CD14-positive monocyte (primary cell): ENCODE measurements around the gene ARSB. TPM values are rescaled to one million over a fixed set of nuclear protein-coding genes. Genes with fewer than 3 reads are reported as not detected.

Experiments used
- DNase-seq, 3 donors: peaks; one replicate each; pipeline ENCODE4 v3.0.0-alpha.2; 2011 to 2022
- H2AFZ ChIP-seq: 2 replicates; pipeline ENCODE4 v1.6.0; 2012; ENCODE audit warnings: mild to moderate bottlenecking, low read depth, low read length, inconsistent platforms; ENCODE audit not compliant: insufficient read depth, poor library complexity, severe bottlenecking
- H3K27ac ChIP-seq, 2 donors: 1 replicate in 1 of 2; 2 replicates in 1 of 2; pipeline ENCODE4 v1.5.1; 2012 to 2013; ENCODE audit warnings: low read length in 2 of 2, control low read depth in 1 of 2, inconsistent platforms in 1 of 2, low read depth in 1 of 2, mild to moderate bottlenecking in 1 of 2
- H3K27me3 ChIP-seq, 2 donors: one replicate each; pipeline versions ENCODE4 v1.6.0 to v1.6.1; 2011 to 2013; ENCODE audit warnings: low read length in 2 of 2; ENCODE audit not compliant: control insufficient read depth in 2 of 2, insufficient read depth in 2 of 2
- H3K36me3 ChIP-seq, 2 donors: replicated peaks in 1 of 2; 1 replicate in 1 of 2; 2 replicates in 1 of 2; pipeline versions ENCODE4 v1.5.1 to v1.6.1; 2012 to 2013; ENCODE audit warnings: low read length in 2 of 2, control low read depth in 1 of 2, inconsistent platforms in 1 of 2, mild to moderate bottlenecking in 1 of 2; ENCODE audit not compliant: insufficient read depth in 2 of 2, control insufficient read depth in 1 of 2
- H3K4me1 ChIP-seq, 2 donors: 1 replicate in 1 of 2; 2 replicates in 1 of 2; pipeline versions ENCODE4 v1.5.1 to v1.6.1; 2012 to 2013; ENCODE audit warnings: low read length in 2 of 2, control low read depth in 1 of 2, inconsistent platforms in 1 of 2, mild to moderate bottlenecking in 1 of 2, moderate library complexity in 1 of 2; ENCODE audit not compliant: insufficient read depth in 2 of 2, control insufficient read depth in 1 of 2
- H3K4me2 ChIP-seq: replicated peaks from 2 replicates; pipeline ENCODE3; 2012; ENCODE audit warnings: low read length, moderate library complexity, mild to moderate bottlenecking; ENCODE audit not compliant: poor library complexity, severe bottlenecking; ENCODE audit errors: extremely low read depth
- H3K4me3 ChIP-seq, 3 experiments: fragments of 200-600 bp in 1 of 3; sonication (generic) in 1 of 3; replicated peaks in 1 of 3; 1 replicate in 2 of 3; 2 replicates in 1 of 3; pipeline ENCODE4 v1.5.1; 2011 to 2013; ENCODE audit warnings: low read length in 3 of 3, mild to moderate bottlenecking in 3 of 3, control low read depth in 2 of 3, low read depth in 2 of 3, inconsistent platforms in 1 of 3, moderate library complexity in 1 of 3
- H3K79me2 ChIP-seq: 2 replicates; pipeline ENCODE4 v1.6.0; 2012; ENCODE audit warnings: mild to moderate bottlenecking, control low read depth, inconsistent platforms, low read length, moderate library complexity; ENCODE audit not compliant: insufficient read depth
- H3K9ac ChIP-seq: 2 replicates; pipeline ENCODE4 v1.6.0; 2017; ENCODE audit warnings: low read length, mild to moderate bottlenecking; ENCODE audit not compliant: insufficient read depth, poor library complexity, severe bottlenecking
- H3K9me3 ChIP-seq, 2 donors: replicated peaks in 1 of 2; 1 replicate in 1 of 2; 2 replicates in 1 of 2; pipeline versions ENCODE4 v1.5.1 to v1.6.1; 2012 to 2013; ENCODE audit warnings: low read length in 2 of 2, control low read depth in 1 of 2; ENCODE audit not compliant: control insufficient read depth in 1 of 2, insufficient read depth in 1 of 2
- H4K20me1 ChIP-seq: 2 replicates; pipeline ENCODE4 v1.6.0; 2012; ENCODE audit warnings: mild to moderate bottlenecking, low read length, control low read depth, moderate library complexity; ENCODE audit not compliant: insufficient read depth
- H3K27ac Mint-ChIP-seq, 7 donors: one replicate each; pipeline ENCODE4 v1.8.0; 2020; ENCODE audit warnings: mild to moderate bottlenecking in 7 of 7, mixed read lengths in 7 of 7, moderate library complexity in 6 of 7, inconsistent platforms in 2 of 7
- H3K27me3 Mint-ChIP-seq, 3 donors: one replicate each; pipeline ENCODE4 v1.8.0; 2021 to 2022; ENCODE audit warnings: low read depth in 3 of 3, mild to moderate bottlenecking in 3 of 3, mixed read lengths in 3 of 3, moderate library complexity in 3 of 3, inconsistent platforms in 1 of 3
- H3K36me3 Mint-ChIP-seq, 2 donors: one replicate each; pipeline ENCODE4 v1.8.0; 2020; ENCODE audit warnings: mixed read lengths in 2 of 2, inconsistent platforms in 1 of 2, mild to moderate bottlenecking in 1 of 2
- H3K4me1 Mint-ChIP-seq: one replicate; pipeline ENCODE4 v1.8.0; 2020; ENCODE audit warnings: mild to moderate bottlenecking, mixed read lengths
- H3K4me3 Mint-ChIP-seq, 2 donors: one replicate each; pipeline ENCODE4 v1.8.0; 2020; ENCODE audit warnings: mild to moderate bottlenecking in 2 of 2, mixed read lengths in 2 of 2, moderate library complexity in 1 of 2
- H3K9me3 Mint-ChIP-seq, 7 donors: one replicate each; pipeline ENCODE4 v1.8.0; 2020 to 2022; ENCODE audit warnings: mixed read lengths in 7 of 7, mild to moderate bottlenecking in 6 of 7, moderate library complexity in 6 of 7, inconsistent platforms in 2 of 7
- CTCF ChIP-seq: fragments of 200-600 bp; IDR thresholded peaks from one replicate; pipeline ENCODE4 v1.8.0; 2022; ENCODE audit warnings: antibody characterized with exemption, mild to moderate bottlenecking
- WGBS: methylation state at CpG from one replicate; pipeline ENCODE4 v1.1.5; 2013; ENCODE audit warnings: missing lambda C conversion rate; ENCODE audit not compliant: insufficient coverage; 5-methylcytosine and 5-hydroxymethylcytosine counted together
- intact Hi-C, 2 donors: fragments of 100-400 bp; cut with micrococcal nuclease; formaldehyde crosslinking; loops; one replicate each; pipeline versions ENCODE4 v1.15.0 to v1.15.1; 2023
- polyA plus RNA-seq, 3 donors: library from polyadenylated mRNA; depleted of rRNA in 1 of 3; unstranded in 2 of 3; stranded (reverse) in 1 of 3; fragments of 300-500 nt in 2 of 3; fragments of >200 nt in 1 of 3; fragmentation: Illumina TruSeq in 2 of 3; gene quantifications; 1 replicate in 2 of 3; 2 replicates in 1 of 3; pipeline ENCODE4 v1.2.3, GENCODE V29; 2012 to 2021

Gene ARSB
- polyA plus RNA-seq, 3 donors: 18.0 to 28.7 (median 18.1) TPM

DNA sequence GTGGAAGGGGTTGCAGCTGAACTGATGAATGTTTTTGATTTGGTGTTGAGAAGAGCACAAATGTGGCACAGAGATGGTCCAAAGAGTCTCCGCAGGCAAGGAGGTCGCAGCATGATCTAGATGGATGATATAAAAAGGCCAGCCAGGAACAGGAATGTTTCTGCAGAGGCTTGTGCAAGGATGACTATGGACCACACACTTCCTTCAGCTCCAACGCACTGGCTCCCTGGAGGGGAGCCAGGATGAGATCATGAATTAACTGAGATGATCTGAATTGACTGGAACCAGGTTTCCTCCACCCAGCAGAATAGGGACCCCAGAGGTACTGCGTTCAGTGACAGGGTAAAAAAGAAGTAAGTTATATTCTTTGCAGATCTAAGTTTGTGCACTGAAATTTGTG is 89.0 kb downstream of the ARSB start:
- no peak for DNase-seq
- Mint-ChIP-seq H3K4me1 (peaks cover 9% of the 10 kb centered on the region), H3K27me3 (no peaks in the 10 kb centered on the region), H3K9me3 (peaks cover 5 to 12% (median 10%) of the 10 kb centered on the region in 7 donors), H3K27ac (no peak overlapping the region), H3K4me3 (no peak overlapping the region), H3K36me3 (peaks cover 23 to 31% of the 10 kb centered on the region in 2 donors)
- H3K27me3 ChIP-seq: no peaks in the 10 kb centered on the region
- H3K79me2 ChIP-seq: no peaks in the 10 kb centered on the region
- peaks cover 0 to 9% of the 10 kb centered on the region in 2 donors for H3K36me3 ChIP-seq
- TF ChIP-seq CTCF: no peak
- no peaks in the 10 kb centered on the region for H3K4me1 ChIP-seq
- H3K27ac ChIP-seq: no peak overlapping the region
- intact Hi-C loops: no loop called here
- H3K9ac ChIP-seq: no peak overlapping the region
- no peak overlapping the region for H3K4me3 ChIP-seq
- no peaks in the 10 kb centered on the region for H3K9me3 ChIP-seq
- 60% methylated on average over 2 of the region's 4 CpGs for WGBS
- H2AFZ ChIP-seq: no peak overlapping the region
- H4K20me1 ChIP-seq: no peaks in the 10 kb centered on the region
- H3K4me2 ChIP-seq: no peak overlapping the region

DNA sequence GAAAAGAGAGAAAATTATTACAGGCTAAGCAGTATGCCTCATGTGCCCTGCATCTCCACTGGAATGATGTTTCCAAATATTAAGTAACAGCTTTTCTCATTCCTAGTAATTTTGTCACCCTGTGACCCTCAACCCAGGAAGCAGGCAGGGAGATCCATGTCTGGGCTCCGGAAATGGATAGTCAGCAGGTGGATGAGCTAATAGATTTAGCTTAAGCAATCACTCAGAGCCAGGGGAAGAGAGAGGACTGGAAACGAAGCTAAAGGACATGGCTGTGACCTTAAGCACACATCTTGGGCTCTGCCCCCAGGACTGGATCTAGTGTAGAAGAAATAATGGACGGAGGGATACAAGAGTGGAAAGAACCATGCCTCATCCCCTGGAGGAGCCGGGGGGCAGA is 89.5 kb downstream of the ARSB start:
- Histone ChIP-seq H3K27me3 (no peaks in the 10 kb centered on the region), H3K27ac (no peak overlapping the region), H3K9ac (no peak overlapping the region), H3K36me3 (peaks cover 0 to 9% of the 10 kb centered on the region in 2 donors), H3K4me2 (no peak overlapping the region), H2AFZ (no peak overlapping the region), H3K9me3 (no peaks in the 10 kb centered on the region), H3K79me2 (no peaks in the 10 kb centered on the region), H3K4me1 (no peaks in the 10 kb centered on the region), H4K20me1 (no peaks in the 10 kb centered on the region), H3K4me3 (no peak overlapping the region)
- 81% methylated on average over 3 of the region's 4 CpGs for WGBS
- intact Hi-C loops: no loop called here
- peaks cover 20 to 29% of the 10 kb centered on the region in 2 donors for H3K36me3 Mint-ChIP-seq
- no peak for DNase-seq
- H3K4me3 Mint-ChIP-seq: no peak overlapping the region
- TF ChIP-seq CTCF: no peak
- peaks cover 9% of the 10 kb centered on the region for H3K4me1 Mint-ChIP-seq
- H3K27ac Mint-ChIP-seq: peak overlapping the region in 1 of 7 donors; percentile 76
- H3K27me3 Mint-ChIP-seq: no peaks in the 10 kb centered on the region
- H3K9me3 Mint-ChIP-seq: peaks cover 5 to 12% (median 10%) of the 10 kb centered on the region in 7 donors
